OCI-LY7 (cell line): ENCODE measurements around the gene TRMT61A. TPM values are rescaled to one million over a fixed set of nuclear protein-coding genes. Genes with fewer than 3 reads are reported as not detected.

ENCODE experiments used
- BruUV-seq: library from RNA; stranded (reverse); fragments of 400-500 nt; replicated peaks from 2 replicates; lab custom pipeline; 2021; lab: Mats Ljungman, UMichigan
- CTCF ChIA-PET: fragments of 300-600 bp; sonication (Branson Sonifier 250); formaldehyde crosslinking; loops from one replicate; lab custom pipeline; 2022; ENCODE audit warnings: antibody characterized with exemption; ENCODE audit not compliant: unreplicated experiment; lab: Charles Lee
- POLR2A ChIA-PET: fragments of 300-600 bp; sonication (Branson Sonifier 250); formaldehyde crosslinking; loops from one replicate; lab custom pipeline; 2022; ENCODE audit warnings: antibody characterized with exemption; lab: Charles Lee
- DNase-seq: peaks from one replicate; pipeline ENCODE4 v3.0.0-alpha.2; 2015; ENCODE audit warnings: low spot score
- H2AFZ ChIP-seq: fragments of 200-600 bp; sonication (generic), shearing (Covaris generic); 2 replicates; pipeline ENCODE4 v1.6.1; 2014; ENCODE audit warnings: mild to moderate bottlenecking, antibody characterized with exemption, low read length, moderate library complexity
- H3K27ac ChIP-seq: fragments of 200-600 bp; sonication (generic); 2 replicates; pipeline ENCODE4 v1.5.1; 2014; ENCODE audit warnings: mixed run types, low read depth, mild to moderate bottlenecking, moderate library complexity, low read length, inconsistent platforms; ENCODE audit not compliant: poor library complexity, severe bottlenecking
- H3K36me3 ChIP-seq: fragments of 200-600 bp; sonication (generic); 2 replicates; pipeline ENCODE4 v1.6.1; 2014; ENCODE audit warnings: mild to moderate bottlenecking, antibody characterized with exemption, low read length, moderate library complexity, mixed read lengths; ENCODE audit not compliant: insufficient read depth
- H3K4me1 ChIP-seq: fragments of 200-600 bp; sonication (generic); 2 replicates; pipeline ENCODE4 v1.5.1; 2014; ENCODE audit warnings: mild to moderate bottlenecking, low read length; ENCODE audit not compliant: insufficient read depth, poor library complexity, severe bottlenecking
- H3K4me2 ChIP-seq: fragments of 200-600 bp; sonication (generic); 2 replicates; pipeline ENCODE4 v1.6.1; 2014; ENCODE audit warnings: mild to moderate bottlenecking, low read length
- H3K4me3 ChIP-seq: fragments of 200-600 bp; sonication (generic); 2 replicates; pipeline ENCODE4 v1.5.1; 2014; ENCODE audit warnings: mild to moderate bottlenecking, low read depth, low read length; ENCODE audit not compliant: poor library complexity, severe bottlenecking
- H3K79me2 ChIP-seq: fragments of 200-600 bp; sonication (generic); 2 replicates; pipeline ENCODE4 v1.6.1; 2016; ENCODE audit warnings: low read depth, mild to moderate bottlenecking, low read length, moderate library complexity, mixed read lengths; ENCODE audit not compliant: insufficient read depth
- H3K9me2 ChIP-seq: fragments of 200-600 bp; sonication (generic); 2 replicates; pipeline ENCODE4 v1.6.1; 2016; ENCODE audit warnings: mild to moderate bottlenecking, low read length, mixed read lengths; ENCODE audit not compliant: insufficient read depth
- H3K9me3 ChIP-seq: fragments of 200-600 bp; sonication (generic); 2 replicates; pipeline ENCODE4 v1.6.1; 2014; ENCODE audit warnings: mild to moderate bottlenecking, mixed run types, low read length, mixed read lengths
- H4K20me1 ChIP-seq: fragments of 200-600 bp; sonication (generic); 2 replicates; pipeline ENCODE4 v1.6.1; 2014; ENCODE audit warnings: mild to moderate bottlenecking, antibody characterized with exemption, low read length, moderate library complexity, mixed read lengths; ENCODE audit not compliant: insufficient read depth
- EZH2phosphoT487 ChIP-seq: fragments of 200-600 bp; sonication (generic); IDR thresholded peaks from 2 replicates; pipeline ENCODE4 v1.6.1; 2018; ENCODE audit warnings: low read depth, borderline replicate concordance, mild to moderate bottlenecking, mixed run types, antibody characterized with exemption, low read length, moderate library complexity, mixed read lengths
- intact Hi-C: fragments of 100-400 bp; cut with micrococcal nuclease; formaldehyde crosslinking; loops from one replicate; pipeline ENCODE4 v1.10.0; 2022; ENCODE audit not compliant: unreplicated experiment
- total RNA-seq, 2 experiments: library from RNA; depleted of rRNA in 1 of 2; stranded (reverse); fragments of >200 nt in 1 of 2; shearing (Covaris generic) in 1 of 2; gene quantifications; 2 replicates each; pipeline ENCODE4 v1.2.3, GENCODE V29; 2014 to 2022
- TF ChIP-seq, protein P1 (sequence below): fragments of 200-600 bp; sonication (generic); conservative IDR thresholded peaks from 2 replicates; pipeline ENCODE4 v1.5.1; 2014; ENCODE audit warnings: mild to moderate bottlenecking, antibody characterized with exemption, low read length, moderate library complexity, mixed read lengths

TRMT61A gene
- total RNA-seq, 2 experiments from 2014 or later, result 13.1 to 17.1 TPM

DNA sequence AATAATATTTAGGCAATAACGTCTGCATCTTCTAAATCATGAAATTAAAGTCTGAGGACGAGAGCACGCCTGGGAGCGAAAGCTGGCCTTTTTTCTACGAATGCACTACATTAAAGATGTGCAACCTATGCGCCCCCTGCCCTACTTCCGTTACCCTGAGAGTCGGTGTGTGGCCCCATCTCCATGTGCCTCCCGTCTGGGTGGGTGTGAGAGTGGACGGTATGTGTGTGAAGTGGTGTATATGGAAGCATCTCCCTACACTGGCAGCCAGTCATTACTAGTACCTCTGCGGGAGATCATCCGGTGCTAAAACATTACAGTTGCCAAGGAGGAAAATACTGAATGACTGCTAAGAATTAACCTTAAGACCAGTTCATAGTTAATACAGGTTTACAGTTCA, 25.7 kb upstream of the TRMT61A start:
- H3K36me3 ChIP-seq, result peaks cover 63% of the 10 kb centered on the region

DNA sequence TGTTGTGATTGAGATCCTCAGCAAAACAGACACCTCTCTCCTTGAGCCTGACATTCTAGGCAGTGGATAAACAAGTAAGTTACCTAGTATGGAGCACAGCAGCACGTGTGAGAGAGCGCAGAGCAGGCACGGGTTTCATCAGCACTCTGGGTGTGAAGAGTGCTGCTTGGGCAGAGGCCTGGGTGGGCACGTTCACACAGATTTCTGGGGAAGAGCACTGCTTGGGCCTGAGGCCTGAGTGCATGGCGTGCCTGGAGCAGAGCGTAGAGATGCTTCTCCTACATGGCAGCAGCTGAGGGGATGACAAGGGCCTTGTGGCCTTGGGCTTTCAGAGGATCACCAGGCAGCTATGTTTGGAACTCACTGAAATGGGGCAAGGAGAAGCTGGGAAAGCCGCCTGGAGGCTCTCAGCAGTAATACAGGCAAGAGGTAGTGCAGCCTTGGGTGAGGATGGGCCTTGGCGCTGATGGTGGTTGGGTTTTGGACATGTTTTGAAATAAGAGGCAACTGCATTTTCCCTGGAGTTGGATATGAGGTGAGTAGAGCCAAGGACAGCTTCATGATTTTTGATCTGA, 23.9 kb upstream of the TRMT61A start:
- BruUV-seq, result no TSS peak
- Histone ChIP-seq H3K9me2 (no peaks in the 10 kb centered on the region), H3K4me1 (no peaks in the 10 kb centered on the region), H3K27ac (no peak overlapping the region), H3K4me3 (no peak overlapping the region), H3K36me3 (peaks cover 63% of the 10 kb centered on the region), H3K79me2 (no peaks in the 10 kb centered on the region), H3K4me2 (no peak overlapping the region), H2AFZ (no peak overlapping the region), H4K20me1 (no peaks in the 10 kb centered on the region), H3K9me3 (no peaks in the 10 kb centered on the region)
- DNase-seq, result no peak
- TF ChIP-seq EZH2phosphoT487, result no peak
- TF ChIP-seq, protein P1, sequence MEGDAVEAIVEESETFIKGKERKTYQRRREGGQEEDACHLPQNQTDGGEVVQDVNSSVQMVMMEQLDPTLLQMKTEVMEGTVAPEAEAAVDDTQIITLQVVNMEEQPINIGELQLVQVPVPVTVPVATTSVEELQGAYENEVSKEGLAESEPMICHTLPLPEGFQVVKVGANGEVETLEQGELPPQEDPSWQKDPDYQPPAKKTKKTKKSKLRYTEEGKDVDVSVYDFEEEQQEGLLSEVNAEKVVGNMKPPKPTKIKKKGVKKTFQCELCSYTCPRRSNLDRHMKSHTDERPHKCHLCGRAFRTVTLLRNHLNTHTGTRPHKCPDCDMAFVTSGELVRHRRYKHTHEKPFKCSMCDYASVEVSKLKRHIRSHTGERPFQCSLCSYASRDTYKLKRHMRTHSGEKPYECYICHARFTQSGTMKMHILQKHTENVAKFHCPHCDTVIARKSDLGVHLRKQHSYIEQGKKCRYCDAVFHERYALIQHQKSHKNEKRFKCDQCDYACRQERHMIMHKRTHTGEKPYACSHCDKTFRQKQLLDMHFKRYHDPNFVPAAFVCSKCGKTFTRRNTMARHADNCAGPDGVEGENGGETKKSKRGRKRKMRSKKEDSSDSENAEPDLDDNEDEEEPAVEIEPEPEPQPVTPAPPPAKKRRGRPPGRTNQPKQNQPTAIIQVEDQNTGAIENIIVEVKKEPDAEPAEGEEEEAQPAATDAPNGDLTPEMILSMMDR, result no peak
- ChIA-PET CTCF (no interaction called here), POLR2A (no interaction called here)
- intact Hi-C loops, result no loop called here

More for the DNA sequence above, 25.7 kb upstream of the TRMT61A start:
- no peaks in the 10 kb centered on the region for H3K4me1 ChIP-seq
- no peaks in the 10 kb centered on the region for H3K79me2 ChIP-seq
- ChIA-PET CTCF (no interaction called here), POLR2A (no interaction called here)
- no peak overlapping the region for H2AFZ ChIP-seq
- H4K20me1 ChIP-seq, result no peaks in the 10 kb centered on the region
- no TSS peak for BruUV-seq
- DNase-seq, result no peak
- intact Hi-C loops, result no loop called here
- no peak for TF ChIP-seq EZH2phosphoT487
- TF ChIP-seq, protein P1, result no peak
- H3K4me2 ChIP-seq, result no peak overlapping the region
- no peaks in the 10 kb centered on the region for H3K9me3 ChIP-seq
- no peak overlapping the region for H3K27ac ChIP-seq
- no peaks in the 10 kb centered on the region for H3K9me2 ChIP-seq
- H3K4me3 ChIP-seq, result no peak overlapping the region

DNA sequence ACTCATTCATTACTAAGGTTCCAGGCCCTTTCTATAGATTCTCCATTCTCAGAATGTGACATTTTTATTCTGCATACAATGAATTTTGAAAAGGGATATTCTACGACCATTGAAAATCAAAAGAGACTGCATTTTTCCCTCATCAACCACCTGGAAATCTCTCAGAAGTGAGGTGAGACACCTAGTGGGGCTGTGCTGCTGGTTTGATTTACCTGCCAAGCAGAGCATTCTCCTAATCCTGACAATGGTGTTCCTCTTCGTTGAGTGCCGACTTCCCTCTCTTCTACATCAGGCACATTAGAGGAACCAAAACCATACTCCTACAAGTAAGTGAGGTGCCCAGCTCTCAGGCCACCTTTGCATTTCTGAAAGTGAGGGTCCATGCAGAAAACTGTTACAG, 21.2 kb upstream of the TRMT61A start:
- peaks cover 40% of the 10 kb centered on the region for H3K36me3 ChIP-seq
- no peak for TF ChIP-seq EZH2phosphoT487
- TF ChIP-seq, protein P1, result peak; percentile 32; the same call in 1 of the 2 replicates
- no TSS peak for BruUV-seq
- DNase-seq, result no peak
- H3K4me2 ChIP-seq, result no peak overlapping the region
- H2AFZ ChIP-seq, result no peak overlapping the region
- ChIA-PET CTCF (no interaction called here), POLR2A (interaction anchor here (0.7 kb wide), 1 partner anchor 136 kb away, joined by 3 read pairs; no protein-coding TSS in a partner anchor)
- no peak overlapping the region for H3K27ac ChIP-seq
- no peaks in the 10 kb centered on the region for H3K4me1 ChIP-seq
- H3K4me3 ChIP-seq, result no peak overlapping the region
- no peaks in the 10 kb centered on the region for H3K9me3 ChIP-seq
- intact Hi-C loops, result no loop called here
- no peaks in the 10 kb centered on the region for H3K79me2 ChIP-seq
- H4K20me1 ChIP-seq, result no peaks in the 10 kb centered on the region
- no peaks in the 10 kb centered on the region for H3K9me2 ChIP-seq
